ENCODE results near the gene VSIG8. TPM values are rescaled to one million over a fixed set of nuclear protein-coding genes. Genes with fewer than 3 reads are reported as not detected.

The VSIG8 gene
- total and polyA plus RNA-seq, 2 donors (not counting 1 experiment from before 2014, with no cell fraction given), result under 0.01 TPM; not detected in 1

DNA sequence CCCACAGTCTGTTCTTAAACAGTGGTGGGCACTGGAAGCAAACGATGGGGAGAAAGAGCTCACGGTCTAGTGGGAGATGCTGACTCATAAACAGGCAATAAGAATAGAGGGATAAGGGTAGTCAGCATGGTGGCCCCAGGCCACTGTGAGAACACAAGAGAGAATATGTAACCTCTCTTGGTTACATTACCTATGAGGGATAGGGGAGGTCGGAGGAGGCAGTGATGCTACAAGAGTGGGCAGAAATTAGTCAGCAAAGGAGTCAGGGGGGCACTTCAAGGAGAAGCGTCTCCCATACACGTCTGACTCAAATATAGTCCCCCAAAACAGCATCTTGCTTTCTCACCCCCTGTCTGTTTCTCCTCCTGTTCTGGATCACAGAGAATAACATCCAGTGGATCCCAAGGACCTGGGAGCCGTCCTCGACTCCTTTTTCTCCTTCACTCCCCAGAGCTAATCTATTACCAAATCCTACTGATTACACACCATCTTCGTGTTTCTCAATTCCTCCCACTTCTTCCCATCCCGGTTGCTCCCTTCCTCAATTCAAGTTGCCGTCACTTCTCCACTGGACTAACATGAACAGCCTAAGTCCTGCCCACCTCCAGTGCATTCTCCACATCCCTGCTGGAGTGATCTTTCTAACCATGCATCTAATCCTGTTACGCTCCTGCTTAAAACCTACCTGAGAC is 33.7 kb downstream of the VSIG8 start:
- no peak overlapping the region for H3K4me2 ChIP-seq (ENCODE audit: extremely low read depth, insufficient read depth, low read length)

DNA sequence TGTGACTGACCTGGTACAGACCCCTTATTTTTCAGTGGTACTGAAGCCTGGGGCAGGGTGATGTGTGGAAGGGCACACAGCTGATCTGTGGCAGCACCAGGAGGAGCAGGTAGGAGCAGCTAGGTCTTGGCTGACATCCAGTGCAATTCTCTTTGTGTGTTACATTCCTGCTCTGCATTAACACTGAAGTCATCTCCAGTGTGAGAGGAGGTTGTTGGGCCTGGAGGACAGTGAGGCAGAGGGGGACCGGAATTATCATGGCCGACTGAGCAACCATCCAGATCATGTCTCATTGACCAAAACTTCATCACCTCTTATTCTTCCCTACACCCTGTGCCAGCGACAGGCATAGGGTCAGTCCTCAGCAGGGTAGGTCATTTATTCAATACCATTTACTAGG is 34.3 kb downstream of the VSIG8 start:
- H2AFZ ChIP-seq (ENCODE audit: low read length), result no peak overlapping the region
- no peak overlapping the region for H3K27ac ChIP-seq (ENCODE audit: insufficient read depth, low read length)
- H3K9ac ChIP-seq (ENCODE audit: insufficient read depth, low read length), result no peak overlapping the region
- no peak for TF ChIP-seq EZH2 (IDR thresholded peaks at IDR 0.05; ENCODE audit: low read length, missing control alignments)
- TF ChIP-seq, protein P1, sequence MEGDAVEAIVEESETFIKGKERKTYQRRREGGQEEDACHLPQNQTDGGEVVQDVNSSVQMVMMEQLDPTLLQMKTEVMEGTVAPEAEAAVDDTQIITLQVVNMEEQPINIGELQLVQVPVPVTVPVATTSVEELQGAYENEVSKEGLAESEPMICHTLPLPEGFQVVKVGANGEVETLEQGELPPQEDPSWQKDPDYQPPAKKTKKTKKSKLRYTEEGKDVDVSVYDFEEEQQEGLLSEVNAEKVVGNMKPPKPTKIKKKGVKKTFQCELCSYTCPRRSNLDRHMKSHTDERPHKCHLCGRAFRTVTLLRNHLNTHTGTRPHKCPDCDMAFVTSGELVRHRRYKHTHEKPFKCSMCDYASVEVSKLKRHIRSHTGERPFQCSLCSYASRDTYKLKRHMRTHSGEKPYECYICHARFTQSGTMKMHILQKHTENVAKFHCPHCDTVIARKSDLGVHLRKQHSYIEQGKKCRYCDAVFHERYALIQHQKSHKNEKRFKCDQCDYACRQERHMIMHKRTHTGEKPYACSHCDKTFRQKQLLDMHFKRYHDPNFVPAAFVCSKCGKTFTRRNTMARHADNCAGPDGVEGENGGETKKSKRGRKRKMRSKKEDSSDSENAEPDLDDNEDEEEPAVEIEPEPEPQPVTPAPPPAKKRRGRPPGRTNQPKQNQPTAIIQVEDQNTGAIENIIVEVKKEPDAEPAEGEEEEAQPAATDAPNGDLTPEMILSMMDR (conservative IDR thresholded peaks at IDR 0.05 in 1 of 2, IDR thresholded peaks at IDR 0.05 in 1 of 2; ENCODE audit: low read depth in 1 of 2, low read length in 2 of 2), result no peak
- no peak overlapping the region for H3K4me2 ChIP-seq (ENCODE audit: extremely low read depth, insufficient read depth, low read length)
- no peaks in the 10 kb centered on the region for H3K79me2 ChIP-seq (ENCODE audit: control insufficient read depth, insufficient read depth, low read length)
- DNase-seq (ENCODE audit: low read depth in 2 of 2), result no peak
- no peak overlapping the region for H3K4me3 ChIP-seq (replicated peaks in 1 of 4; ENCODE audit: control extremely low read depth in 1 of 4, insufficient read depth in 1 of 4, low read depth in 3 of 4, low read length in 4 of 4)
- H3K9me3 ChIP-seq (ENCODE audit: control insufficient read depth, insufficient read depth, low read depth, low read length), result no peaks in the 10 kb centered on the region
- H3K4me1 ChIP-seq (ENCODE audit: control insufficient read depth, extremely low read depth, insufficient read depth, low read length), result peaks cover 2% of the 10 kb centered on the region
- H3K36me3 ChIP-seq (ENCODE audit: control insufficient read depth, insufficient read depth, low read length), result no peaks in the 10 kb centered on the region
- H3K27me3 ChIP-seq (ENCODE audit: control insufficient read depth, insufficient read depth, low read length), result peaks cover 2% of the 10 kb centered on the region
- no peaks in the 10 kb centered on the region for H4K20me1 ChIP-seq (ENCODE audit: control insufficient read depth, extremely low read depth, insufficient read depth, low read length)

More for the DNA sequence above, 33.7 kb downstream of the VSIG8 start:
- Histone ChIP-seq H4K20me1 (ENCODE audit: control insufficient read depth, extremely low read depth, insufficient read depth, low read length) (no peaks in the 10 kb centered on the region), H3K9ac (ENCODE audit: insufficient read depth, low read length) (no peak overlapping the region), H2AFZ (ENCODE audit: low read length) (no peak overlapping the region), H3K4me1 (ENCODE audit: control insufficient read depth, extremely low read depth, insufficient read depth, low read length) (peaks cover 2% of the 10 kb centered on the region), H3K27me3 (ENCODE audit: control insufficient read depth, insufficient read depth, low read length) (no peaks in the 10 kb centered on the region), H3K36me3 (ENCODE audit: control insufficient read depth, insufficient read depth, low read length) (no peaks in the 10 kb centered on the region), H3K4me3 (replicated peaks in 1 of 4; ENCODE audit: control extremely low read depth in 1 of 4, insufficient read depth in 1 of 4, low read depth in 3 of 4, low read length in 4 of 4) (no peak overlapping the region), H3K9me3 (ENCODE audit: control insufficient read depth, insufficient read depth, low read depth, low read length) (no peaks in the 10 kb centered on the region), H3K79me2 (ENCODE audit: control insufficient read depth, insufficient read depth, low read length) (no peaks in the 10 kb centered on the region), H3K27ac (ENCODE audit: insufficient read depth, low read length) (no peak overlapping the region)
- no peak for DNase-seq (ENCODE audit: low read depth in 2 of 2)
- no peak for TF ChIP-seq EZH2 (IDR thresholded peaks at IDR 0.05; ENCODE audit: low read length, missing control alignments)
- TF ChIP-seq, protein P1 (conservative IDR thresholded peaks at IDR 0.05 in 1 of 2, IDR thresholded peaks at IDR 0.05 in 1 of 2; ENCODE audit: low read depth in 1 of 2, low read length in 2 of 2), result no peak

GRCh38 chr1:159827549-159827948 is 34.9 kb downstream of the VSIG8 start:
- no peak for DNase-seq (ENCODE audit: low read depth in 2 of 2)
- peaks cover 8% of the 10 kb centered on the region for H3K27me3 ChIP-seq (ENCODE audit: control insufficient read depth, insufficient read depth, low read length)
- H2AFZ ChIP-seq (ENCODE audit: low read length), result no peak overlapping the region
- no peak overlapping the region for H3K4me3 ChIP-seq (replicated peaks in 1 of 4; ENCODE audit: control extremely low read depth in 1 of 4, insufficient read depth in 1 of 4, low read depth in 3 of 4, low read length in 4 of 4)
- no peaks in the 10 kb centered on the region for H3K36me3 ChIP-seq (ENCODE audit: control insufficient read depth, insufficient read depth, low read length)
- H3K4me2 ChIP-seq (ENCODE audit: extremely low read depth, insufficient read depth, low read length), result no peak overlapping the region
- TF ChIP-seq EZH2 (IDR thresholded peaks at IDR 0.05; ENCODE audit: low read length, missing control alignments), result no peak
- TF ChIP-seq, protein P1 (conservative IDR thresholded peaks at IDR 0.05 in 1 of 2, IDR thresholded peaks at IDR 0.05 in 1 of 2; ENCODE audit: low read depth in 1 of 2, low read length in 2 of 2), result no peak
- H3K9me3 ChIP-seq (ENCODE audit: control insufficient read depth, insufficient read depth, low read depth, low read length), result no peaks in the 10 kb centered on the region
- H4K20me1 ChIP-seq (ENCODE audit: control insufficient read depth, extremely low read depth, insufficient read depth, low read length), result no peaks in the 10 kb centered on the region
- H3K79me2 ChIP-seq (ENCODE audit: control insufficient read depth, insufficient read depth, low read length), result no peaks in the 10 kb centered on the region
- H3K9ac ChIP-seq (ENCODE audit: insufficient read depth, low read length), result no peak overlapping the region
- H3K27ac ChIP-seq (ENCODE audit: insufficient read depth, low read length), result no peak overlapping the region
- peaks cover 2% of the 10 kb centered on the region for H3K4me1 ChIP-seq (ENCODE audit: control insufficient read depth, extremely low read depth, insufficient read depth, low read length)
